HepG2 (cell line): ENCODE data around the gene CST3. TPM values are rescaled to one million over a fixed set of nuclear protein-coding genes. Genes with fewer than 3 reads are reported as not detected.

Source experiments
- BORCS8-MEF2B ChIP-seq: sonication (generic); formaldehyde crosslinking; IDR thresholded peaks from 2 replicates; pipeline ENCODE4 v1.8.0; 2022; ENCODE audit warnings: mild to moderate bottlenecking, missing genetic modification reagents
- CC2D1A ChIP-seq: sonication (generic); formaldehyde crosslinking; IDR thresholded peaks from 2 replicates; pipeline ENCODE4 v1.8.1; 2023; ENCODE audit warnings: mild to moderate bottlenecking, missing genetic modification reagents
- EED ChIP-seq: sonication (generic); formaldehyde crosslinking; IDR thresholded peaks from 2 replicates; pipeline ENCODE4 v1.5.0; 2020; ENCODE audit warnings: mild to moderate bottlenecking, missing genetic modification reagents
- FOXJ3 ChIP-seq: sonication (generic); formaldehyde crosslinking; IDR thresholded peaks from 2 replicates; pipeline ENCODE4 v1.4.0; 2020; ENCODE audit warnings: missing genetic modification reagents, mild to moderate bottlenecking, borderline replicate concordance
- IRF2 ChIP-seq: IDR thresholded peaks from 2 replicates; pipeline ENCODE4 v1.6.1; 2018; ENCODE audit warnings: missing genetic modification reagents, missing compliant biosample characterization
- MXD3 ChIP-seq: IDR thresholded peaks from 2 replicates; pipeline ENCODE4 v1.6.1; 2016; ENCODE audit warnings: mild to moderate bottlenecking, missing biosample characterization, missing genetic modification reagents
- SAP130 ChIP-seq: IDR thresholded peaks from 2 replicates; pipeline ENCODE4 v1.6.1; 2016; ENCODE audit warnings: low read depth
- TP53 ChIP-seq: sonication (generic); formaldehyde crosslinking; conservative IDR thresholded peaks from 2 replicates; pipeline ENCODE4 v1.4.0; 2020; ENCODE audit warnings: missing genetic modification reagents
- ZHX1 ChIP-seq: sonication (generic); formaldehyde crosslinking; IDR thresholded peaks from 2 replicates; pipeline ENCODE4 v1.8.1; 2022; ENCODE audit warnings: low read depth, mild to moderate bottlenecking, missing genetic modification reagents
- ZKSCAN8 ChIP-seq: IDR thresholded peaks from 2 replicates; pipeline ENCODE4 v1.6.1; 2016; ENCODE audit warnings: borderline replicate concordance, missing genetic modification reagents, missing compliant biosample characterization
- ZNF557 ChIP-seq: sonication (generic); formaldehyde crosslinking; IDR thresholded peaks from 2 replicates; pipeline ENCODE4 v1.4.0; 2020; ENCODE audit warnings: missing genetic modification reagents
- ZNF614 ChIP-seq: IDR thresholded peaks from 2 replicates; pipeline ENCODE4 v1.6.1; 2018; ENCODE audit warnings: missing biosample characterization, missing genetic modification reagents, inconsistent platforms, borderline replicate concordance
- polyA plus RNA-seq, 8 experiments: library from polyadenylated mRNA; depleted of rRNA in 3 of 8; stranded (reverse) in 7 of 8; unstranded in 1 of 8; fragments of >200 nt; fragmentation: Illumina TruSeq in 4 of 8; extraction: Trizol in 4 of 8; gene quantifications; 2 replicates each; pipeline versions ENCODE4 v1.2.1 to v1.2.3, GENCODE V29; 2011 to 2016; ENCODE audit warnings: low read depth in 4 of 8, missing spikeins in 1 of 8, mixed read lengths in 1 of 8; ENCODE audit not compliant: insufficient read depth in 1 of 8
- total RNA-seq, 5 experiments: library from RNA; depleted of rRNA; stranded (reverse); fragments of >200 nt; fragmentation: Illumina TruSeq; extraction: Trizol; gene quantifications; 2 replicates each; pipeline ENCODE4 v1.2.3, GENCODE V29; 2016; ENCODE audit warnings: low read depth in 1 of 5
- TF ChIP-seq, protein P1 (sequence below): sonication (generic); formaldehyde crosslinking; conservative IDR thresholded peaks from 2 replicates; pipeline ENCODE4 v1.4.0; 2020; ENCODE audit warnings: mild to moderate bottlenecking, missing genetic modification reagents, moderate library complexity
- TF ChIP-seq, protein P2 (sequence below): sonication (generic); formaldehyde crosslinking; IDR thresholded peaks from 2 replicates; pipeline ENCODE4 v1.9.0; 2022; ENCODE audit warnings: missing genetic modification reagents, mild to moderate bottlenecking, borderline replicate concordance
- TF ChIP-seq, protein P3 (sequence below): sonication (generic); formaldehyde crosslinking; IDR thresholded peaks from 2 replicates; pipeline ENCODE4 v1.5.0; 2020; ENCODE audit warnings: mild to moderate bottlenecking, missing genetic modification reagents, moderate library complexity
- TF ChIP-seq, protein P4 (sequence below): sonication (generic); formaldehyde crosslinking; IDR thresholded peaks from 2 replicates; pipeline ENCODE4 v1.4.0; 2020; ENCODE audit warnings: missing genetic modification reagents, mild to moderate bottlenecking, borderline replicate concordance

The CST3 gene
- total and polyA plus RNA-seq, 2 of the 13 experiments (the other 11 are each of a cell fraction or from before 2014, with no cell fraction given), result 690 to 1,005 TPM

DNA sequence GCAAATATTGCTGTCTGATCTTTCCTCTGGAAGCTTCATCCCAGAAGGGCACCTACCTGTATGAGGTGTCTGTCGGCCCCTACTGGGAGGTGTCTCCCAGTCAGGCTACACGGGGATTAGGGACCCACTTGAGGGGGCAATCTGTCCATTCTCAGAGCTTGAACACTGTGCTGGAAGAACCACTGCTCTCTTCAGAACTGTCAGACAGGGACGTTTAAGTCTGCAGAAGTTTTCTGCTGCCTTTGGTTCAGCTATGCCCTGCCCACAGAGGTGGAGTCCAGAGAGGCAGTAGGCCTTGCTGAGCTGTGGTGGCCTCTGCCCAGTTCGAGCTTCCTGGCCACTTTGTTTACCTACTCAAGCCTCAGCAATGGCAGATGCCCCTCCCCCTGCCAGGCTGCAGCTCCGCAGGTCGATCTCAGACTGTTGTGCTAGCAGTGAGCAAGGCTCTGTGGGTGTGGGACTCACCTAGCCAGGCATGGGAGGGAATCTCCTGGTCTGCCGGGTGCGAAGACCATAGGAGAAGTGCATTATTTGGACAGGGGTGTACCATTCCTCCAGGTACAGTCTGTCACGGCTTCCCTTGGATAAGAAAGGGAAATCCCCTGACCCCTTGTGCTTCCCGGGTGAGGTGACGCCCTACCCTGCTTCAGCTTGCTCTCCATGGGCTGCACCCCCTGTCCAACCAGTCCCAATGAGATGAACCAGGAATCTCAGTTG lies 16.9 kb downstream of the CST3 start (continued):
- TF ChIP-seq, protein P1, sequence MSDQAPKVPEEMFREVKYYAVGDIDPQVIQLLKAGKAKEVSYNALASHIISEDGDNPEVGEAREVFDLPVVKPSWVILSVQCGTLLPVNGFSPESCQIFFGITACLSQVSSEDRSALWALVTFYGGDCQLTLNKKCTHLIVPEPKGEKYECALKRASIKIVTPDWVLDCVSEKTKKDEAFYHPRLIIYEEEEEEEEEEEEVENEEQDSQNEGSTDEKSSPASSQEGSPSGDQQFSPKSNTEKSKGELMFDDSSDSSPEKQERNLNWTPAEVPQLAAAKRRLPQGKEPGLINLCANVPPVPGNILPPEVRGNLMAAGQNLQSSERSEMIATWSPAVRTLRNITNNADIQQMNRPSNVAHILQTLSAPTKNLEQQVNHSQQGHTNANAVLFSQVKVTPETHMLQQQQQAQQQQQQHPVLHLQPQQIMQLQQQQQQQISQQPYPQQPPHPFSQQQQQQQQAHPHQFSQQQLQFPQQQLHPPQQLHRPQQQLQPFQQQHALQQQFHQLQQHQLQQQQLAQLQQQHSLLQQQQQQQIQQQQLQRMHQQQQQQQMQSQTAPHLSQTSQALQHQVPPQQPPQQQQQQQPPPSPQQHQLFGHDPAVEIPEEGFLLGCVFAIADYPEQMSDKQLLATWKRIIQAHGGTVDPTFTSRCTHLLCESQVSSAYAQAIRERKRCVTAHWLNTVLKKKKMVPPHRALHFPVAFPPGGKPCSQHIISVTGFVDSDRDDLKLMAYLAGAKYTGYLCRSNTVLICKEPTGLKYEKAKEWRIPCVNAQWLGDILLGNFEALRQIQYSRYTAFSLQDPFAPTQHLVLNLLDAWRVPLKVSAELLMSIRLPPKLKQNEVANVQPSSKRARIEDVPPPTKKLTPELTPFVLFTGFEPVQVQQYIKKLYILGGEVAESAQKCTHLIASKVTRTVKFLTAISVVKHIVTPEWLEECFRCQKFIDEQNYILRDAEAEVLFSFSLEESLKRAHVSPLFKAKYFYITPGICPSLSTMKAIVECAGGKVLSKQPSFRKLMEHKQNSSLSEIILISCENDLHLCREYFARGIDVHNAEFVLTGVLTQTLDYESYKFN (CRISPR knock-in tag), result peak; percentile 86
- peak; percentile 34; the same call in 1 of the 2 replicates for TF ChIP-seq MXD3 (CRISPR knock-in tag)
- TF ChIP-seq ZKSCAN8 (CRISPR knock-in tag), result peak; percentile 56; the same call in 1 of the 2 replicates
- TF ChIP-seq, protein P2, sequence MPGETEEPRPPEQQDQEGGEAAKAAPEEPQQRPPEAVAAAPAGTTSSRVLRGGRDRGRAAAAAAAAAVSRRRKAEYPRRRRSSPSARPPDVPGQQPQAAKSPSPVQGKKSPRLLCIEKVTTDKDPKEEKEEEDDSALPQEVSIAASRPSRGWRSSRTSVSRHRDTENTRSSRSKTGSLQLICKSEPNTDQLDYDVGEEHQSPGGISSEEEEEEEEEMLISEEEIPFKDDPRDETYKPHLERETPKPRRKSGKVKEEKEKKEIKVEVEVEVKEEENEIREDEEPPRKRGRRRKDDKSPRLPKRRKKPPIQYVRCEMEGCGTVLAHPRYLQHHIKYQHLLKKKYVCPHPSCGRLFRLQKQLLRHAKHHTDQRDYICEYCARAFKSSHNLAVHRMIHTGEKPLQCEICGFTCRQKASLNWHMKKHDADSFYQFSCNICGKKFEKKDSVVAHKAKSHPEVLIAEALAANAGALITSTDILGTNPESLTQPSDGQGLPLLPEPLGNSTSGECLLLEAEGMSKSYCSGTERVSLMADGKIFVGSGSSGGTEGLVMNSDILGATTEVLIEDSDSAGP, result peak; percentile 73; the same call in 1 of the 2 replicates
- TF ChIP-seq ZNF614, result peak; percentile 64; the same call in 1 of the 2 replicates
- TF ChIP-seq EED, result peak; percentile 35; the same call in 1 of the 2 replicates
- TF ChIP-seq, protein P3, sequence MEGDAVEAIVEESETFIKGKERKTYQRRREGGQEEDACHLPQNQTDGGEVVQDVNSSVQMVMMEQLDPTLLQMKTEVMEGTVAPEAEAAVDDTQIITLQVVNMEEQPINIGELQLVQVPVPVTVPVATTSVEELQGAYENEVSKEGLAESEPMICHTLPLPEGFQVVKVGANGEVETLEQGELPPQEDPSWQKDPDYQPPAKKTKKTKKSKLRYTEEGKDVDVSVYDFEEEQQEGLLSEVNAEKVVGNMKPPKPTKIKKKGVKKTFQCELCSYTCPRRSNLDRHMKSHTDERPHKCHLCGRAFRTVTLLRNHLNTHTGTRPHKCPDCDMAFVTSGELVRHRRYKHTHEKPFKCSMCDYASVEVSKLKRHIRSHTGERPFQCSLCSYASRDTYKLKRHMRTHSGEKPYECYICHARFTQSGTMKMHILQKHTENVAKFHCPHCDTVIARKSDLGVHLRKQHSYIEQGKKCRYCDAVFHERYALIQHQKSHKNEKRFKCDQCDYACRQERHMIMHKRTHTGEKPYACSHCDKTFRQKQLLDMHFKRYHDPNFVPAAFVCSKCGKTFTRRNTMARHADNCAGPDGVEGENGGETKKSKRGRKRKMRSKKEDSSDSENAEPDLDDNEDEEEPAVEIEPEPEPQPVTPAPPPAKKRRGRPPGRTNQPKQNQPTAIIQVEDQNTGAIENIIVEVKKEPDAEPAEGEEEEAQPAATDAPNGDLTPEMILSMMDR, result peak; percentile 60
- TF ChIP-seq, protein P4, sequence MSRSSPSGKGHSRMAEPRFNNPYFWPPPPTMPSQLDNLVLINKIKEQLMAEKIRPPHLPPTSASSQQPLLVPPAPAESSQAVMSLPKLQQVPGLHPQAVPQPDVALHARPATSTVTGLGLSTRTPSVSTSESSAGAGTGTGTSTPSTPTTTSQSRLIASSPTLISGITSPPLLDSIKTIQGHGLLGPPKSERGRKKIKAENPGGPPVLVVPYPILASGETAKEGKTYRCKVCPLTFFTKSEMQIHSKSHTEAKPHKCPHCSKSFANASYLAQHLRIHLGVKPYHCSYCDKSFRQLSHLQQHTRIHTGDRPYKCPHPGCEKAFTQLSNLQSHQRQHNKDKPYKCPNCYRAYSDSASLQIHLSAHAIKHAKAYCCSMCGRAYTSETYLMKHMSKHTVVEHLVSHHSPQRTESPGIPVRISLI (CRISPR knock-in tag), result peak; percentile 51
- peak; percentile 83 for TF ChIP-seq BORCS8-MEF2B (CRISPR knock-in tag)
- TF ChIP-seq TP53, result peak; percentile 50; the same call in 1 of the 2 replicates
- TF ChIP-seq CC2D1A (CRISPR knock-in tag), result 0 out of 2 replicates have a peak, but pooled peaks have one; percentile 37
- peak; percentile 88 for TF ChIP-seq IRF2 (CRISPR knock-in tag)
- peak; percentile 79 for TF ChIP-seq SAP130 (CRISPR knock-in tag)
- peak; percentile 85; the same call in 1 of the 2 replicates for TF ChIP-seq ZHX1
- TF ChIP-seq ZNF557 (CRISPR knock-in tag), result peak; percentile 34; the same call in 1 of the 2 replicates
- peak; percentile 45; the same call in 1 of the 2 replicates for TF ChIP-seq FOXJ3
